ENCODE measurements around the gene EPHB6.

DNA sequence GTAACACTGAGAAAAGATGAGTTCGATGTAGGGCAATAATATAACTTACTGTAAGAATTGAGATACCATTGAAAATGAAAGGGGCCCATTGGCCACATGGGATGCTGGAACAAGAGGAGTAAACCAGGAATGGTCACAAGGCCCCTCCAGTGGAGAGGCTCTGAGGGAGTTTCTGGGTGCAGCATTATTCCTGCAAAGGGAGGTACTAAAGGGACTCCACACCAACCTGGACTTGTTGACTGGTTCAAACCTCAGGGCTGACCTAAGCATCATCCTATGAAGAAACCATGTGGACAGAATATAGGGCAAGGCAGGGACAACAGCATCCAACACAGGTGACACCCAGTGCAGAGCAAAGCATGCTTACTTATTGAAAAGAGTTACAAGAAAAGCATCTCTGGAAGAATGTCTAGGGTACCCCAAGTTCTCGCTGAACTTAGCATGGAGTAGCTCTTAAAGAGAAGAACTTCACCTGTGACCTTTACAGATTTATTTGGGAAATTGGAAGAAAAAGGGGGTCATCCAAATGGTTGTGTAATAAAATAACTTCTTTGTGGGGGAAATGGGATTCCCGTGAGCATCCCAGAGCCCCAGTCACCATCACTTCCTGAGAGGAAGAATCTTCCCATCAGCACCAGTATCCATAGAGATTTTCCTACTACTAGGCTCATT lies 49.4 kb upstream of the EPHB6 start:
- TF ChIP-seq, protein P1, sequence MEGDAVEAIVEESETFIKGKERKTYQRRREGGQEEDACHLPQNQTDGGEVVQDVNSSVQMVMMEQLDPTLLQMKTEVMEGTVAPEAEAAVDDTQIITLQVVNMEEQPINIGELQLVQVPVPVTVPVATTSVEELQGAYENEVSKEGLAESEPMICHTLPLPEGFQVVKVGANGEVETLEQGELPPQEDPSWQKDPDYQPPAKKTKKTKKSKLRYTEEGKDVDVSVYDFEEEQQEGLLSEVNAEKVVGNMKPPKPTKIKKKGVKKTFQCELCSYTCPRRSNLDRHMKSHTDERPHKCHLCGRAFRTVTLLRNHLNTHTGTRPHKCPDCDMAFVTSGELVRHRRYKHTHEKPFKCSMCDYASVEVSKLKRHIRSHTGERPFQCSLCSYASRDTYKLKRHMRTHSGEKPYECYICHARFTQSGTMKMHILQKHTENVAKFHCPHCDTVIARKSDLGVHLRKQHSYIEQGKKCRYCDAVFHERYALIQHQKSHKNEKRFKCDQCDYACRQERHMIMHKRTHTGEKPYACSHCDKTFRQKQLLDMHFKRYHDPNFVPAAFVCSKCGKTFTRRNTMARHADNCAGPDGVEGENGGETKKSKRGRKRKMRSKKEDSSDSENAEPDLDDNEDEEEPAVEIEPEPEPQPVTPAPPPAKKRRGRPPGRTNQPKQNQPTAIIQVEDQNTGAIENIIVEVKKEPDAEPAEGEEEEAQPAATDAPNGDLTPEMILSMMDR (IDR thresholded peaks at IDR 0.05; ENCODE audit: low read depth, low read length, poor library complexity, severe bottlenecking) = no peak
- no peak for TF ChIP-seq EZH2phosphoT487 (IDR thresholded peaks at IDR 0.05; ENCODE audit: borderline replicate concordance, low read length)

Data from DOHH2 (cell line).